MM.1S (cell line): ENCODE results near the gene ARF1.

Experiments
- DNase-seq: peaks from one replicate; pipeline ENCODE4 v3.0.0-alpha.2; 2015
- H2AFZ ChIP-seq: fragments of 300-600 bp; sonication (generic); 2 replicates; pipeline ENCODE4 v1.6.0; 2016; ENCODE audit warnings: antibody characterized with exemption, low read length
- H3F3A ChIP-seq: fragments of 300-600 bp; sonication (generic); 2 replicates; pipeline ENCODE4 v1.6.1; 2016; ENCODE audit warnings: mild to moderate bottlenecking, antibody characterized with exemption, low read length, moderate library complexity, mixed read lengths; ENCODE audit not compliant: insufficient read depth
- H3K27ac ChIP-seq: fragments of 300-600 bp; sonication (generic); 2 replicates; pipeline ENCODE4 v1.5.1; 2016; ENCODE audit warnings: mild to moderate bottlenecking, low read length
- H3K27me3 ChIP-seq: fragments of 300-600 bp; sonication (generic); replicated peaks from 2 replicates; pipeline ENCODE4 v1.6.0; 2016; ENCODE audit warnings: low read length; ENCODE audit not compliant: insufficient read depth
- H3K36me3 ChIP-seq: fragments of 300-600 bp; sonication (generic); replicated peaks from 2 replicates; pipeline ENCODE4 v1.6.1; 2016; ENCODE audit warnings: mild to moderate bottlenecking, low read length, mixed read lengths; ENCODE audit not compliant: insufficient read depth
- H3K4me1 ChIP-seq: fragments of 300-600 bp; sonication (generic); 2 replicates; pipeline ENCODE4 v1.6.1; 2016; ENCODE audit warnings: low read length, mixed read lengths
- H3K4me2 ChIP-seq: fragments of 300-600 bp; sonication (generic); 2 replicates; pipeline ENCODE4 v1.6.0; 2016; ENCODE audit warnings: low read depth, low read length
- H3K4me3 ChIP-seq: fragments of 300-600 bp; sonication (generic); 2 replicates; pipeline ENCODE4 v1.5.1; 2016; ENCODE audit warnings: low read length, mixed read lengths
- H3K79me2 ChIP-seq: fragments of 300-600 bp; sonication (generic); 2 replicates; pipeline ENCODE4 v1.6.1; 2016; ENCODE audit warnings: mixed run types, low read length, mixed read lengths
- H3K9ac ChIP-seq: fragments of 300-600 bp; sonication (generic); 2 replicates; pipeline ENCODE4 v1.6.1; 2016; ENCODE audit warnings: low read length, mixed read lengths
- H3K9me2 ChIP-seq: fragments of 300-600 bp; sonication (generic); replicated peaks from 2 replicates; pipeline ENCODE4 v1.6.1; 2016; ENCODE audit warnings: mild to moderate bottlenecking, low read length, mixed read lengths; ENCODE audit not compliant: insufficient read depth
- H3K9me3 ChIP-seq: fragments of 300-600 bp; sonication (generic); replicated peaks from 2 replicates; pipeline ENCODE4 v1.6.1; 2016; ENCODE audit warnings: mild to moderate bottlenecking, low read length, mixed read lengths; ENCODE audit not compliant: insufficient read depth
- H4K20me1 ChIP-seq: fragments of 300-600 bp; sonication (generic); 2 replicates; pipeline ENCODE4 v1.6.1; 2016; ENCODE audit warnings: mild to moderate bottlenecking, low read length, moderate library complexity, mixed read lengths; ENCODE audit not compliant: insufficient read depth
- EZH2 ChIP-seq: fragments of 300-600 bp; sonication (generic); optimal IDR thresholded peaks from 2 replicates; pipeline ENCODE3; 2017; ENCODE audit warnings: low read depth, mild to moderate bottlenecking, antibody characterized with exemption, low read length, mixed read lengths
- EZH2phosphoT487 ChIP-seq: fragments of 300-600 bp; sonication (generic); IDR thresholded peaks from 2 replicates; pipeline ENCODE4 v1.6.1; 2018; ENCODE audit warnings: antibody characterized with exemption, low read length
- TF ChIP-seq, protein P1 (sequence below): fragments of 300-600 bp; sonication (generic); IDR thresholded peaks from 2 replicates; pipeline ENCODE4 v1.5.1; 2016; ENCODE audit warnings: antibody characterized with exemption, low read length, mixed read lengths

Gene ARF1

DNA sequence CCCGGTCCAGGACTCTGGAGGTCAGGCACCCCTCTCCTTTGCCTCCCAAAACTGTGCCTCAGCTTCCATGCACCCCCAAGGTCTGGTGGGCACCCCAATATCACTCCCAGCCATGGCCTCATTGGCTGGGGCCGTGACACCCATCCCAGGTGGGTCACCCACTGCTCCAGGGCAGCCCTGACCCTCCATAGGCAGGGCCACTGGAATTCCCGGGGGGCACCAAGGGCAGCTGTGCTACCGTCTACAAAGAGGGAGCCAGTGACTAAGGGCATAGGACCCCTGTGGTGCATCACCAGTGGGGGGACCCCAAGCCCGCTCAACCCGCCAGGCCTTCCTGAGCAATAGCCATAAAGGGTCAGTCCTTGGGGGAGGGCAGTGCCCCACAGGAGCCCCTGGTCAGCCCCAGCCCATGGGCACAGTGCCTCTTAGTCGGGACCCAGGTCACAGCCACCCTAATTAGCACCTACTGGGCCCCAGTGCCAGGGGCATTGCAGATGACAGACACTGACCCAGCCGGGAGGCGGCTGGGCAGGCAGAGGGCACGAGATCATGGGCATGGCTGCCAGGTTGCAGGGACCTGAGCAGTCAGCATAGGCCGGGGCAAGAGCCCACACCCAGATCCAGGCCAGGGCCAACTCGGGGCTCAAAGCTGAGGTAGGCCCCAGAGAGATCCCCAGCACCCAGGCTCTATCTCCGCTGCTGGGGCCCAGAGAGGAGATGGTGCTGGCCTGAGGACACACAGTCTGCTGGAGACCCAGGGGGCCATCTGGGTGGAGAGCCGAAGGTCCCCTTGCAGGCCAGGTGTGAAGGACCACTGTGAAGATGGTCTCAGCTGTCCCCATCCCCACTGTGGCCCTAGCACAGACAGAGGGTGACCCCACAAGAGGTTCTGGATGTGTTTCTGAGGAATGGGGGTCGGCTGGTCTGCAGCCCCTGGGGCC is 19.0 kb upstream of the ARF1 start:
- Histone ChIP-seq H3K36me3 (no peaks in the 10 kb centered on the region), H3K27me3 (peaks cover 28% of the 10 kb centered on the region), H3F3A (no peaks in the 10 kb centered on the region), H3K4me1 (no peaks in the 10 kb centered on the region), H3K9ac (no peak overlapping the region), H3K9me2 (no peaks in the 10 kb centered on the region), H3K27ac (no peak overlapping the region), H3K79me2 (no peaks in the 10 kb centered on the region), H4K20me1 (no peaks in the 10 kb centered on the region), H2AFZ (no peak overlapping the region), H3K4me2 (no peak overlapping the region), H3K4me3 (no peak overlapping the region), H3K9me3 (no peaks in the 10 kb centered on the region)
- no peak for DNase-seq
- no peak for TF ChIP-seq EZH2

DNA sequence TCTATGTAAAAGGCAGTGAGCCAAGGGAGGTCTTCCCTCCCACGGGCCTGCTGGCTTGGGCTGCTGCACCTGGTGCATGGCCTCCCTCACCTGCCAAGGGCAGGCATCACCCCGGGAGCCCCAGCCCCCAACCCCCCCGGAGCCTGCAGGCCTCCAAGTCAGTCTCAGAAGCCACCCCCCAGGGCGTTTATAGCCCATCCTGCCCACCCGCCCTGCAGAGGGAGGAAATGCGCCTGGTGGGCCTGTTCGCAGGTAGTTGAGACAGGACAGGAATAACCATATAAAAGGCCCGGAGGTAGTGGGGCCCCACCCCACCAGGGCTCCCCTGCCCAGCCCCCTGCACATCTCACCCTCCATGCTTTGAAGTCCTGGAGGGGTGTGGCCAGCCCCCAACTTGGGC is 18.2 kb upstream of the ARF1 start:
- H3K4me1 ChIP-seq: no peaks in the 10 kb centered on the region
- H4K20me1 ChIP-seq: no peaks in the 10 kb centered on the region
- no peaks in the 10 kb centered on the region for H3F3A ChIP-seq
- H3K4me2 ChIP-seq: no peak overlapping the region
- no peak for TF ChIP-seq EZH2phosphoT487
- TF ChIP-seq EZH2: no peak
- TF ChIP-seq, protein P1, sequence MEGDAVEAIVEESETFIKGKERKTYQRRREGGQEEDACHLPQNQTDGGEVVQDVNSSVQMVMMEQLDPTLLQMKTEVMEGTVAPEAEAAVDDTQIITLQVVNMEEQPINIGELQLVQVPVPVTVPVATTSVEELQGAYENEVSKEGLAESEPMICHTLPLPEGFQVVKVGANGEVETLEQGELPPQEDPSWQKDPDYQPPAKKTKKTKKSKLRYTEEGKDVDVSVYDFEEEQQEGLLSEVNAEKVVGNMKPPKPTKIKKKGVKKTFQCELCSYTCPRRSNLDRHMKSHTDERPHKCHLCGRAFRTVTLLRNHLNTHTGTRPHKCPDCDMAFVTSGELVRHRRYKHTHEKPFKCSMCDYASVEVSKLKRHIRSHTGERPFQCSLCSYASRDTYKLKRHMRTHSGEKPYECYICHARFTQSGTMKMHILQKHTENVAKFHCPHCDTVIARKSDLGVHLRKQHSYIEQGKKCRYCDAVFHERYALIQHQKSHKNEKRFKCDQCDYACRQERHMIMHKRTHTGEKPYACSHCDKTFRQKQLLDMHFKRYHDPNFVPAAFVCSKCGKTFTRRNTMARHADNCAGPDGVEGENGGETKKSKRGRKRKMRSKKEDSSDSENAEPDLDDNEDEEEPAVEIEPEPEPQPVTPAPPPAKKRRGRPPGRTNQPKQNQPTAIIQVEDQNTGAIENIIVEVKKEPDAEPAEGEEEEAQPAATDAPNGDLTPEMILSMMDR: no peak
- H3K4me3 ChIP-seq: no peak overlapping the region
- no peaks in the 10 kb centered on the region for H3K9me3 ChIP-seq
- no peaks in the 10 kb centered on the region for H3K36me3 ChIP-seq
- H3K79me2 ChIP-seq: no peaks in the 10 kb centered on the region
- H3K9ac ChIP-seq: no peak overlapping the region
- no peaks in the 10 kb centered on the region for H3K9me2 ChIP-seq
- peaks cover 28% of the 10 kb centered on the region for H3K27me3 ChIP-seq
- DNase-seq: no peak
- no peak overlapping the region for H2AFZ ChIP-seq
- no peak overlapping the region for H3K27ac ChIP-seq

DNA sequence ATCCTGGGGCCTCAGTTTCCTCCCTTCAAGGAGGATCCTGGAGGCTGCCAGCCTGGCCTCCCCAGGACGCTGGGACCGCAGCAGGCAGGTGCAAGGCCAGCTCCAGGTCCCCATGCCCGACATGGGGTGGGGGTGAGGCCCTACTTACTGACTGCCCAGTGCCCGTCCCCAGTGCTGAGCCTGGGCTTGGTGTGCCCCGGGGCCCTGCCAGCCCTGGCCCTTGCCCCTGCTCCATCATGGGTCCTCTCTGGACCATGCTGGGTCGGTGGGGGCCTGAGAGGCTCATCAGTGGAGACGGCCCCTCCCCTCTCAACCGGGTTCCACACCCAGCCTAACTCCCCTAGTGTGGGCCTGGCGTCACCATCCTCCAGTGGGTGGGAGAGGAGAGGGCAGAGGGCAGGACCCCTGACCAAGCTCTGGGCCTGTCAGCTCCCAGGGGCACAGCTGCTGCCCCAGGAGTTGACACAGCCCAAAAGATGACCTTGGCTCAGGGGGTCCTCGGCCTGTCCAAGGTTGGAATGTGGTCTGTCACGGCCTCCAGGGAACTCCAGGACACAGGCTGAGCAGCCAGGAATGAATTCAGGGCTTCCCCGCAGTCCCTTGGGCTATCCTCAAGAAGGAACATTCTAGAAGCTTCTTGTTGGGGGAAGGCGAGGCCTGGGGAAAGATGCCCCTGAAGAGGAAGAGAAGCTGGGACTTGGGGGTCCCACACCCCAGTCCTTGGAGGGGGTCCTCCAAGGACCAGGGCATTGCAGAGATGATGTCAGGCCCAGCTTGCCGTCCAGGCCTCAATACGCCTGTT is 17.6 kb upstream of the ARF1 start:
- no peak overlapping the region for H3K4me3 ChIP-seq
- H3K27ac ChIP-seq: no peak overlapping the region
- no peaks in the 10 kb centered on the region for H3K4me1 ChIP-seq
- H3K9me2 ChIP-seq: no peaks in the 10 kb centered on the region
- no peak overlapping the region for H3K4me2 ChIP-seq
- no peaks in the 10 kb centered on the region for H3K79me2 ChIP-seq
- TF ChIP-seq EZH2phosphoT487: no peak
- TF ChIP-seq EZH2: no peak
- TF ChIP-seq, protein P1: no peak
- H3K9me3 ChIP-seq: no peaks in the 10 kb centered on the region
- no peaks in the 10 kb centered on the region for H3K36me3 ChIP-seq
- no peaks in the 10 kb centered on the region for H3F3A ChIP-seq
- H2AFZ ChIP-seq: no peak overlapping the region
- no peak overlapping the region for H3K9ac ChIP-seq
- H4K20me1 ChIP-seq: no peaks in the 10 kb centered on the region
- peaks cover 28% of the 10 kb centered on the region for H3K27me3 ChIP-seq
- no peak for DNase-seq
